Astrocyte (in vitro differentiated cells and primary cell): ENCODE measurements around the gene COL5A1. TPM values are rescaled to one million over a fixed set of nuclear protein-coding genes. Genes with fewer than 3 reads are reported as not detected.

Experiments used
- DNase-seq: peaks from one replicate; pipeline ENCODE4 v3.0.0-alpha.2; 2010; ENCODE audit warnings: low read depth
- FAIRE-seq: peaks from 2 replicates; lab custom pipeline; 2011; peaks lifted over from hg19 to GRCh38; lab: Jason Lieb, UNC
- H2AFZ ChIP-seq: 2 replicates; pipeline ENCODE4 v1.6.0; 2012; ENCODE audit warnings: low read depth, low read length, inconsistent platforms
- H3K27ac ChIP-seq: 2 replicates; pipeline ENCODE4 v1.5.1; 2011; ENCODE audit warnings: low read depth, low read length, inconsistent platforms
- H3K27me3 ChIP-seq: 2 replicates; pipeline ENCODE4 v1.6.0; 2011; ENCODE audit warnings: low read length, inconsistent platforms; ENCODE audit not compliant: insufficient read depth
- H3K36me3 ChIP-seq: 2 replicates; pipeline ENCODE4 v1.5.1; 2011; ENCODE audit warnings: low read length, inconsistent platforms; ENCODE audit not compliant: insufficient read depth
- H3K4me1 ChIP-seq: 2 replicates; pipeline ENCODE4 v1.5.1; 2011; ENCODE audit warnings: low read length, inconsistent platforms; ENCODE audit not compliant: insufficient read depth
- H3K4me2 ChIP-seq: 2 replicates; pipeline ENCODE4 v1.6.0; 2012; ENCODE audit warnings: low read length, inconsistent platforms
- H3K4me3 ChIP-seq: 2 replicates; pipeline ENCODE4 v1.5.1; 2011; ENCODE audit warnings: low read depth, mild to moderate bottlenecking, low read length, inconsistent platforms; ENCODE audit not compliant: insufficient read depth
- H3K79me2 ChIP-seq: 2 replicates; pipeline ENCODE4 v1.6.0; 2012; ENCODE audit warnings: mild to moderate bottlenecking, low read length, inconsistent platforms; ENCODE audit not compliant: insufficient read depth
- H3K9ac ChIP-seq: 2 replicates; pipeline ENCODE4 v1.6.0; 2012; ENCODE audit warnings: mild to moderate bottlenecking, low read length, inconsistent platforms
- H3K9me3 ChIP-seq: 2 replicates; pipeline ENCODE4 v1.5.1; 2012; ENCODE audit warnings: low read depth, mild to moderate bottlenecking, low read length, inconsistent platforms; ENCODE audit not compliant: insufficient read depth
- H4K20me1 ChIP-seq: 2 replicates; pipeline ENCODE4 v1.6.0; 2012; ENCODE audit warnings: low read length, inconsistent platforms; ENCODE audit not compliant: insufficient read depth
- H3K27ac Mint-ChIP-seq: one replicate; pipeline ENCODE4 v1.8.0; 2021; ENCODE audit warnings: mild to moderate bottlenecking, mixed read lengths; ENCODE audit not compliant: unreplicated experiment
- H3K27me3 Mint-ChIP-seq: one replicate; pipeline ENCODE4 v1.8.0; 2021; ENCODE audit warnings: low read depth, mixed read lengths; ENCODE audit not compliant: unreplicated experiment
- H3K36me3 Mint-ChIP-seq: one replicate; pipeline ENCODE4 v1.8.0; 2021; ENCODE audit warnings: low read depth, mixed read lengths; ENCODE audit not compliant: unreplicated experiment
- H3K4me1 Mint-ChIP-seq: one replicate; pipeline ENCODE4 v1.8.0; 2021; ENCODE audit warnings: low read depth, mixed read lengths; ENCODE audit not compliant: unreplicated experiment
- H3K4me3 Mint-ChIP-seq: one replicate; pipeline ENCODE4 v1.8.0; 2021; ENCODE audit warnings: mild to moderate bottlenecking, moderate library complexity, mixed read lengths; ENCODE audit not compliant: unreplicated experiment
- H3K9me3 Mint-ChIP-seq: one replicate; pipeline ENCODE4 v1.8.0; 2021; ENCODE audit warnings: mild to moderate bottlenecking, mixed read lengths; ENCODE audit not compliant: unreplicated experiment
- CTCF ChIP-seq: IDR thresholded peaks from 2 replicates; pipeline ENCODE4 v1.5.1; 2011; ENCODE audit warnings: low read depth, mild to moderate bottlenecking, inconsistent platforms, low read length, moderate library complexity; ENCODE audit not compliant: insufficient read depth
- EZH2 ChIP-seq: IDR thresholded peaks from 2 replicates; pipeline ENCODE4 v1.6.1; 2012; ENCODE audit warnings: mild to moderate bottlenecking, low read length, inconsistent platforms; ENCODE audit not compliant: insufficient read depth
- total RNA-seq: library from RNA; stranded (reverse); gene quantifications from 2 replicates; pipeline ENCODE4 v1.2.1, GENCODE V29; 2021

Gene COL5A1
- total RNA-seq, 1 donor from 2014 or later, result 1,055 TPM

GRCh38 chr9:134634176-134634575, 7.4 kb upstream of the COL5A1 start:
- Histone ChIP-seq H3K4me1 (peaks cover 6% of the 10 kb centered on the region), H3K9ac (no peak overlapping the region), H4K20me1 (no peaks in the 10 kb centered on the region), H3K27ac (no peak overlapping the region), H3K79me2 (no peaks in the 10 kb centered on the region), H3K9me3 (no peaks in the 10 kb centered on the region), H3K4me3 (no peak overlapping the region), H2AFZ (no peak overlapping the region), H3K36me3 (no peaks in the 10 kb centered on the region), H3K27me3 (no peaks in the 10 kb centered on the region), H3K4me2 (no peak overlapping the region)
- Mint-ChIP-seq H3K4me1 (peaks cover 1% of the 10 kb centered on the region), H3K4me3 (no peak overlapping the region), H3K27me3 (peaks cover 12% of the 10 kb centered on the region), H3K27ac (no peak overlapping the region), H3K9me3 (peaks cover 1% of the 10 kb centered on the region), H3K36me3 (peaks cover 4% of the 10 kb centered on the region)
- DNase-seq, result no peak
- FAIRE-seq, result no peak
- TF ChIP-seq CTCF (no peak), EZH2 (no peak)

GRCh38 chr9:134634667-134635230, 6.9 kb upstream of the COL5A1 start:
- peaks cover 4% of the 10 kb centered on the region for H3K36me3 Mint-ChIP-seq
- Histone ChIP-seq H3K4me1 (peaks cover 6% of the 10 kb centered on the region), H3K27me3 (no peaks in the 10 kb centered on the region), H3K27ac (no peak overlapping the region), H3K36me3 (no peaks in the 10 kb centered on the region), H3K9me3 (no peaks in the 10 kb centered on the region), H4K20me1 (no peaks in the 10 kb centered on the region), H3K4me2 (no peak overlapping the region), H3K9ac (no peak overlapping the region), H3K4me3 (no peak overlapping the region), H2AFZ (no peak overlapping the region), H3K79me2 (no peaks in the 10 kb centered on the region)
- FAIRE-seq (no peak), DNase-seq (no peak)
- peaks cover 1% of the 10 kb centered on the region for H3K9me3 Mint-ChIP-seq
- TF ChIP-seq EZH2 (no peak), CTCF (no peak)
- no peak overlapping the region for H3K4me3 Mint-ChIP-seq
- H3K27me3 Mint-ChIP-seq, result peaks cover 12% of the 10 kb centered on the region
- H3K27ac Mint-ChIP-seq, result no peak overlapping the region
- peaks cover 2% of the 10 kb centered on the region for H3K4me1 Mint-ChIP-seq

- H4K20me1 ChIP-seq, result no peaks in the 10 kb centered on the region
- no peaks in the 10 kb centered on the region for H3K27me3 ChIP-seq
- no peaks in the 10 kb centered on the region for H3K36me3 ChIP-seq
- Mint-ChIP-seq H3K9me3 (peaks cover 1% of the 10 kb centered on the region), H3K4me3 (no peak overlapping the region), H3K4me1 (peaks cover 10% of the 10 kb centered on the region), H3K27me3 (peaks cover 9% of the 10 kb centered on the region), H3K36me3 (peaks cover 4% of the 10 kb centered on the region), H3K27ac (no peak overlapping the region)
- no peaks in the 10 kb centered on the region for H3K79me2 ChIP-seq
- H3K27ac ChIP-seq, result no peak overlapping the region
- peaks cover 9% of the 10 kb centered on the region for H3K4me1 ChIP-seq
- no peak for TF ChIP-seq CTCF
- no peak for TF ChIP-seq EZH2
- no peak overlapping the region for H3K9ac ChIP-seq
- no peak overlapping the region for H3K4me3 ChIP-seq
- no peak for DNase-seq
- H3K4me2 ChIP-seq, result no peak overlapping the region
- H2AFZ ChIP-seq, result no peak overlapping the region
- FAIRE-seq, result no peak
- H3K9me3 ChIP-seq, result no peaks in the 10 kb centered on the region
Measured at GRCh38 chr9:134635351-134636148, 6.1 kb upstream of the COL5A1 start.
